ENCODE results near the gene NLRX1. TPM values are rescaled to one million over a fixed set of nuclear protein-coding genes. Genes with fewer than 3 reads are reported as not detected.

Gene NLRX1
- polyA plus RNA-seq, 1 of the 3 experiments (the other 2 are of a cell fraction): 13.7 TPM

DNA sequence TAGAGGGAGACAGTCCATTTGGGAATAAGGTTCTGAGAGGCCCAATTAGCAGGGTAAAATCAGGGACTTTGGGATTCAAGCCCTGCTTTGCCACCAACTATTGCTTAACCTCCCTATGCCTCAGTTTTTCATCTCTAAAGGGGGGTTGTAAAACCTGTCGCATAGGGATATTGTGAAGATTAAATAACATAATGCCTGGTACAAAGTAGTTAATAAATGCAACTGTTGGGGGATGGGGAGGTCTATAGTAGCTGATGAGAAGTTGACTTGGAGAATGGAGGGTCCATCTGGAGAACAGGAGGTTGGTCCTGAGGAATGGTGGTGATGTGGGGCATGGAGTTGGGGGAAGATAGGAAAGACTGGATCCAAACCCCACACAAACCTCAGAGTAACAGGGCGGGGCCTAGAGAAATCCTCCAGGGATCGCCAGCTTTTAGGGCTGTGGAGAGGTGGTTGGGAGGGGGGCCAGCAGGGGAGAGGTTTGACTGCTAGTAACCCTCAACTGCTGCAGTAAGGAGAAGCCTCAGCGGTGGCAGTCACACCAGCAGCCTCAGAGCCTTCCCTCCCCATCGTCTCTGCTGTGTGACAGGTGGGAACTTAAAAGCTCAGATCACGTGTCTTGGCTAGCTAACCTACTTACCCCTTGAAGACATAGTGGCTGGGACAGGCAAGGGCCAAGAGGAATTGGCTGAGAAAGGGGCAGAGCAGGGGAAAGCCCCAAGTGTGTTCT lies 20.8 kb upstream of the NLRX1 start:
- H2AFZ ChIP-seq (ENCODE audit: low read depth): no peak overlapping the region
- TF ChIP-seq MXI1 (IDR thresholded peaks at IDR 0.05; ENCODE audit: low read depth, low read length): no peak
- TF ChIP-seq NFIC (IDR thresholded peaks at IDR 0.05; ENCODE audit: borderline replicate concordance): no peak
- no peak for TF ChIP-seq GABPA (IDR thresholded peaks at IDR 0.05; ENCODE audit: low read depth)
- TF ChIP-seq, protein P1, sequence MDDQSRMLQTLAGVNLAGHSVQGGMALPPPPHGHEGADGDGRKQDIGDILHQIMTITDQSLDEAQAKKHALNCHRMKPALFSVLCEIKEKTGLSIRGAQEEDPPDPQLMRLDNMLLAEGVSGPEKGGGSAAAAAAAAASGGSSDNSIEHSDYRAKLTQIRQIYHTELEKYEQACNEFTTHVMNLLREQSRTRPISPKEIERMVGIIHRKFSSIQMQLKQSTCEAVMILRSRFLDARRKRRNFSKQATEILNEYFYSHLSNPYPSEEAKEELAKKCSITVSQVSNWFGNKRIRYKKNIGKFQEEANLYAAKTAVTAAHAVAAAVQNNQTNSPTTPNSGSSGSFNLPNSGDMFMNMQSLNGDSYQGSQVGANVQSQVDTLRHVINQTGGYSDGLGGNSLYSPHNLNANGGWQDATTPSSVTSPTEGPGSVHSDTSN (IDR thresholded peaks at IDR 0.05): no peak
- no peak for TF ChIP-seq RFX5 (IDR thresholded peaks at IDR 0.05; ENCODE audit: low read length)
- TF ChIP-seq, protein P2, sequence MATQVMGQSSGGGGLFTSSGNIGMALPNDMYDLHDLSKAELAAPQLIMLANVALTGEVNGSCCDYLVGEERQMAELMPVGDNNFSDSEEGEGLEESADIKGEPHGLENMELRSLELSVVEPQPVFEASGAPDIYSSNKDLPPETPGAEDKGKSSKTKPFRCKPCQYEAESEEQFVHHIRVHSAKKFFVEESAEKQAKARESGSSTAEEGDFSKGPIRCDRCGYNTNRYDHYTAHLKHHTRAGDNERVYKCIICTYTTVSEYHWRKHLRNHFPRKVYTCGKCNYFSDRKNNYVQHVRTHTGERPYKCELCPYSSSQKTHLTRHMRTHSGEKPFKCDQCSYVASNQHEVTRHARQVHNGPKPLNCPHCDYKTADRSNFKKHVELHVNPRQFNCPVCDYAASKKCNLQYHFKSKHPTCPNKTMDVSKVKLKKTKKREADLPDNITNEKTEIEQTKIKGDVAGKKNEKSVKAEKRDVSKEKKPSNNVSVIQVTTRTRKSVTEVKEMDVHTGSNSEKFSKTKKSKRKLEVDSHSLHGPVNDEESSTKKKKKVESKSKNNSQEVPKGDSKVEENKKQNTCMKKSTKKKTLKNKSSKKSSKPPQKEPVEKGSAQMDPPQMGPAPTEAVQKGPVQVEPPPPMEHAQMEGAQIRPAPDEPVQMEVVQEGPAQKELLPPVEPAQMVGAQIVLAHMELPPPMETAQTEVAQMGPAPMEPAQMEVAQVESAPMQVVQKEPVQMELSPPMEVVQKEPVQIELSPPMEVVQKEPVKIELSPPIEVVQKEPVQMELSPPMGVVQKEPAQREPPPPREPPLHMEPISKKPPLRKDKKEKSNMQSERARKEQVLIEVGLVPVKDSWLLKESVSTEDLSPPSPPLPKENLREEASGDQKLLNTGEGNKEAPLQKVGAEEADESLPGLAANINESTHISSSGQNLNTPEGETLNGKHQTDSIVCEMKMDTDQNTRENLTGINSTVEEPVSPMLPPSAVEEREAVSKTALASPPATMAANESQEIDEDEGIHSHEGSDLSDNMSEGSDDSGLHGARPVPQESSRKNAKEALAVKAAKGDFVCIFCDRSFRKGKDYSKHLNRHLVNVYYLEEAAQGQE (IDR thresholded peaks at IDR 0.05; ENCODE audit: low read depth, low read length): no peak
- no peak for TF ChIP-seq SMC3 (IDR thresholded peaks at IDR 0.05; ENCODE audit: low read depth, low read length)
- no peak for TF ChIP-seq POLR2AphosphoS5 (IDR thresholded peaks at IDR 0.05; ENCODE audit: low read depth, low read length)
- no peak for TF ChIP-seq TCF12 (IDR thresholded peaks at IDR 0.05)
- TF ChIP-seq, protein P3, sequence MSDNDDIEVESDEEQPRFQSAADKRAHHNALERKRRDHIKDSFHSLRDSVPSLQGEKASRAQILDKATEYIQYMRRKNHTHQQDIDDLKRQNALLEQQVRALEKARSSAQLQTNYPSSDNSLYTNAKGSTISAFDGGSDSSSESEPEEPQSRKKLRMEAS (IDR thresholded peaks at IDR 0.05; ENCODE audit: low read depth): no peak
- no peak for TF ChIP-seq RXRA (IDR thresholded peaks at IDR 0.05; ENCODE audit: borderline replicate concordance, low read depth)
- TF ChIP-seq NRF1 (IDR thresholded peaks at IDR 0.05; ENCODE audit: low read depth, low read length): no peak
- TF ChIP-seq TEAD4 (IDR thresholded peaks at IDR 0.05; ENCODE audit: borderline replicate concordance, insufficient read depth): no peak
- TF ChIP-seq SIN3A (IDR thresholded peaks at IDR 0.05; ENCODE audit: borderline replicate concordance, low read depth, low read length): no peak
- no peaks in the 10 kb centered on the region for H4K20me1 ChIP-seq (ENCODE audit: insufficient read depth)
- DNase-seq: no peak
- H3K4me1 ChIP-seq (ENCODE audit: control insufficient read depth in 1 of 2, insufficient read depth in 2 of 2, low read depth in 1 of 2, low read length in 1 of 2): peaks cover 0 to 13% of the 10 kb centered on the region in 2 experiments; a peak in 1 of 4 replicates
- H3K79me2 ChIP-seq (ENCODE audit: insufficient read depth): no peaks in the 10 kb centered on the region
- 88% methylated on average over 6 of the region's 6 CpGs for WGBS (ENCODE audit: low lambda C conversion rate)
- H3K9me2 ChIP-seq: no peaks in the 10 kb centered on the region
- no peaks in the 10 kb centered on the region for H3K36me3 ChIP-seq (replicated peaks in 1 of 2; ENCODE audit: control insufficient read depth in 1 of 2, insufficient read depth in 2 of 2, low read length in 1 of 2)
- H3K4me3 ChIP-seq (ENCODE audit: low read depth in 2 of 2, low read length in 1 of 2): no peak overlapping the region
- no peak overlapping the region for H3K4me2 ChIP-seq
- no peaks in the 10 kb centered on the region for H3K9me3 ChIP-seq
- no peaks in the 10 kb centered on the region for H3F3A ChIP-seq (replicated peaks; ENCODE audit: insufficient read depth)
- ChIA-PET CTCF (interaction anchor here (0.6 to 2.5 kb wide), 7 partner anchors 10 to 192 kb away, joined by 3 to 11 read pairs (median 6); partner anchors contain the start of gene C2CD2L), POLR2A (interaction anchor here (0.6 kb wide), 1 partner anchor 227 kb away, joined by 4 read pairs; no protein-coding TSS in a partner anchor)
- H3K27ac ChIP-seq (ENCODE audit: low read depth in 2 of 2, low read length in 1 of 2): no peak overlapping the region
- no peak overlapping the region for H3K9ac ChIP-seq
- no peaks in the 10 kb centered on the region for H3K27me3 ChIP-seq (ENCODE audit: insufficient read depth)
